HEK293 (cell line): ENCODE data around the gene PSMB1.

ENCODE experiments used
- CTCF ChIA-PET: fragments of 350-600 bp; formaldehyde crosslinking; extraction: SDS; loops from one replicate; lab custom pipeline; 2021; ENCODE audit warnings: antibody characterized with exemption; lab: Yijun Ruan, JAX
- POLR2A ChIA-PET: fragments of 300-600 bp; formaldehyde crosslinking; extraction: SDS; loops from one replicate; lab custom pipeline; 2020; ENCODE audit warnings: antibody characterized with exemption, inconsistent platforms; lab: Yijun Ruan, JAX
- H3K27ac ChIP-seq: fragments of 200-500 bp; sonication (Bioruptor generic); 2 replicates; pipeline ENCODE4 v1.5.1; 2014; ENCODE audit warnings: low read depth, low read length, control low read depth, inconsistent platforms; ENCODE audit errors: extremely low read depth
- H3K36me3 ChIP-seq, 2 experiments: fragments of 200-500 bp in 1 of 2; sonication (Bioruptor generic) in 1 of 2; 1 replicate in 1 of 2; 2 replicates in 1 of 2; pipeline ENCODE4 v1.5.1; 2014 to 2017; ENCODE audit warnings: inconsistent platforms in 2 of 2, low read length in 2 of 2; ENCODE audit not compliant: control insufficient read depth in 2 of 2, insufficient read depth in 1 of 2
- H3K4me1 ChIP-seq: fragments of 200-500 bp; sonication (Bioruptor generic); 2 replicates; pipeline ENCODE4 v1.5.1; 2014; ENCODE audit warnings: mild to moderate bottlenecking, low read length, inconsistent platforms; ENCODE audit not compliant: control insufficient read depth, insufficient read depth
- H3K4me3 ChIP-seq: 2 replicates; pipeline ENCODE4 v1.5.1; 2011; ENCODE audit warnings: low read depth, mild to moderate bottlenecking, control low read depth, low read length, moderate library complexity
- H3K9me3 ChIP-seq: fragments of 200-500 bp; sonication (Bioruptor generic); 2 replicates; pipeline ENCODE4 v1.5.1; 2014; ENCODE audit warnings: low read depth, low read length, inconsistent platforms; ENCODE audit not compliant: control insufficient read depth, insufficient read depth
- ATF2 ChIP-seq: fragments of 450-650 bp; formaldehyde crosslinking; IDR thresholded peaks from 2 replicates; pipeline ENCODE4 v1.5.1; 2016; ENCODE audit warnings: missing biosample characterization, missing genetic modification characterization, low read depth
- CTCF ChIP-seq: fragments of 450-650 bp; formaldehyde crosslinking; IDR thresholded peaks from 2 replicates; pipeline ENCODE4 v1.5.1; 2016; ENCODE audit warnings: missing biosample characterization, missing genetic modification characterization
- HOXD13 ChIP-seq: sonication (generic); formaldehyde crosslinking; IDR thresholded peaks from 2 replicates; pipeline ENCODE4 v1.8.0; 2022; ENCODE audit warnings: missing genetic modification reagents, borderline replicate concordance
- INSM2 ChIP-seq: fragments of 450-650 bp; formaldehyde crosslinking; IDR thresholded peaks from 2 replicates; pipeline ENCODE4 v1.5.1; 2016; ENCODE audit warnings: missing biosample characterization, missing genetic modification characterization
- PRDM1 ChIP-seq: fragments of 450-650 bp; formaldehyde crosslinking; IDR thresholded peaks from 2 replicates; pipeline ENCODE4; 2016; ENCODE audit warnings: missing biosample characterization, missing genetic modification characterization
- RBAK ChIP-seq: fragments of 450-650 bp; formaldehyde crosslinking; IDR thresholded peaks from 2 replicates; pipeline ENCODE4 v1.5.1; 2016; ENCODE audit warnings: missing biosample characterization, missing genetic modification characterization
- SCRT2 ChIP-seq: fragments of 450-650 bp; formaldehyde crosslinking; IDR thresholded peaks from 2 replicates; pipeline ENCODE4 v1.5.1; 2016; ENCODE audit warnings: missing biosample characterization, missing genetic modification characterization
- SP3 ChIP-seq: fragments of 450-650 bp; formaldehyde crosslinking; IDR thresholded peaks from 2 replicates; pipeline ENCODE4 v1.5.1; 2016; ENCODE audit warnings: missing biosample characterization, missing genetic modification characterization
- ZBTB10 ChIP-seq: fragments of 450-650 bp; formaldehyde crosslinking; IDR thresholded peaks from 2 replicates; pipeline ENCODE4 v1.5.1; 2016; ENCODE audit warnings: missing biosample characterization, missing genetic modification characterization
- ZIC2 ChIP-seq: fragments of 450-650 bp; formaldehyde crosslinking; IDR thresholded peaks from 2 replicates; pipeline ENCODE4 v1.5.1; 2016; ENCODE audit warnings: missing biosample characterization, missing genetic modification characterization
- ZNF221 ChIP-seq: fragments of 450-650 bp; formaldehyde crosslinking; IDR thresholded peaks from 2 replicates; pipeline ENCODE4 v1.5.1; 2017; ENCODE audit warnings: missing biosample characterization, missing genetic modification characterization, borderline replicate concordance
- ZNF248 ChIP-seq: fragments of 450-650 bp; formaldehyde crosslinking; IDR thresholded peaks from 2 replicates; pipeline ENCODE4 v1.5.1; 2017; ENCODE audit warnings: missing biosample characterization, missing genetic modification characterization
- ZNF26 ChIP-seq: fragments of 450-650 bp; formaldehyde crosslinking; IDR thresholded peaks from 2 replicates; pipeline ENCODE4 v1.5.1; 2016; ENCODE audit warnings: missing biosample characterization, missing genetic modification characterization
- ZNF391 ChIP-seq: fragments of 450-650 bp; formaldehyde crosslinking; IDR thresholded peaks from 2 replicates; pipeline ENCODE4 v1.5.1; 2016; ENCODE audit warnings: low read depth, missing biosample characterization, missing genetic modification characterization, borderline replicate concordance
- ZNF394 ChIP-seq: fragments of 450-650 bp; formaldehyde crosslinking; IDR thresholded peaks from 2 replicates; pipeline ENCODE4 v1.5.1; 2016; ENCODE audit warnings: missing biosample characterization, missing genetic modification characterization, mild to moderate bottlenecking, moderate library complexity, borderline replicate concordance
- ZNF530 ChIP-seq: fragments of 450-650 bp; formaldehyde crosslinking; IDR thresholded peaks from 2 replicates; pipeline ENCODE4 v1.5.1; 2016; ENCODE audit warnings: low read depth, missing biosample characterization, missing genetic modification characterization
- ZNF560 ChIP-seq: fragments of 450-650 bp; formaldehyde crosslinking; IDR thresholded peaks from 2 replicates; pipeline ENCODE4 v1.5.1; 2017; ENCODE audit warnings: missing biosample characterization, missing genetic modification characterization, borderline replicate concordance
- ZNF596 ChIP-seq: fragments of 450-650 bp; IDR thresholded peaks from 2 replicates; pipeline ENCODE4 v1.5.0; 2018; ENCODE audit warnings: missing biosample characterization, mild to moderate bottlenecking, missing genetic modification characterization, moderate library complexity
- ZNF623 ChIP-seq: fragments of 450-650 bp; formaldehyde crosslinking; IDR thresholded peaks from 2 replicates; pipeline ENCODE4 v1.5.1; 2016; ENCODE audit warnings: missing biosample characterization, missing genetic modification characterization
- ZNF792 ChIP-seq: fragments of 450-650 bp; formaldehyde crosslinking; IDR thresholded peaks from 2 replicates; pipeline ENCODE4 v1.5.1; 2016; ENCODE audit warnings: missing biosample characterization, missing genetic modification characterization

PSMB1 gene

GRCh38 chr6:170596426-170596825 is 43.3 kb upstream of the PSMB1 start:
- no peak overlapping the region for H3K4me3 ChIP-seq
- no peak overlapping the region for H3K27ac ChIP-seq
- CTCF ChIA-PET, result no interaction called here
- no peaks in the 10 kb centered on the region for H3K36me3 ChIP-seq
- no peaks in the 10 kb centered on the region for H3K4me1 ChIP-seq
- TF ChIP-seq PRDM1 (tag by site-specific recombination) (no peak), ZNF26 (tag by site-specific recombination) (no peak), SCRT2 (tag by site-specific recombination) (no peak), ZNF391 (tag by site-specific recombination) (no peak), ZIC2 (no peak), ATF2 (no peak), CTCF (no peak), ZNF394 (no peak), ZNF792 (tag by site-specific recombination) (no peak), HOXD13 (CRISPR knock-in tag) (no peak), ZNF560 (tag by site-specific recombination) (no peak), ZNF530 (tag by site-specific recombination) (no peak), ZNF248 (tag by site-specific recombination) (no peak), SP3 (tag by site-specific recombination) (no peak), ZNF221 (tag by site-specific recombination) (no peak), ZBTB10 (tag by site-specific recombination) (no peak), ZNF623 (tag by site-specific recombination) (no peak), RBAK (tag by site-specific recombination) (no peak), ZNF596 (tag by site-specific recombination) (no peak), INSM2 (tag by site-specific recombination) (no peak)
- TF ChIP-seq, all 188 proteins: peak for 0
- H3K9me3 ChIP-seq, result no peaks in the 10 kb centered on the region
- POLR2A ChIA-PET, result no interaction called here
